ENCODE measurements around the gene NUDT14.

NUDT14 gene

GRCh38 chr14:105211086-105211757, 30.1 kb upstream of the NUDT14 start:
- DNase-seq = no peak
- no CpG with 5 or more reads among the region's 23 CpGs for WGBS (ENCODE audit: extremely low coverage, insufficient coverage, insufficient read length)

GRCh38 chr14:105210266-105211025, 29.3 kb upstream of the NUDT14 start:
- DNase-seq = no peak
- Histone ChIP-seq H3K4me1 (ENCODE audit: control insufficient read depth in 1 of 2, insufficient read depth in 2 of 2, low read length in 2 of 2) (peaks cover 0 to 6% of the 10 kb centered on the region in 2 experiments), H3K79me2 (ENCODE audit: control insufficient read depth, insufficient read depth, low read length, poor library complexity) (no peaks in the 10 kb centered on the region), H3K4ac (ENCODE audit: low read depth, low read length) (no peak overlapping the region), H4K12ac (ENCODE audit: low read depth, low read length) (no peak overlapping the region), H3K27ac (ENCODE audit: low read depth, low read length) (no peak overlapping the region), H3K9ac (ENCODE audit: low read length) (no peak overlapping the region), H2AFZ (ENCODE audit: insufficient read depth, low read length, poor library complexity) (no peak overlapping the region), H3K4me3 (ENCODE audit: low read depth, low read length) (no peak overlapping the region), H3K14ac (ENCODE audit: low read length) (no peak overlapping the region), H3K23ac (ENCODE audit: low read length) (no peak overlapping the region), H3K79me1 (ENCODE audit: low read length) (no peaks in the 10 kb centered on the region), H3K27me3 (ENCODE audit: insufficient read depth, low read length) (no peaks in the 10 kb centered on the region), H2BK12ac (ENCODE audit: low read length) (no peak overlapping the region), H2AK5ac (ENCODE audit: low read length) (no peak overlapping the region), H3K36me3 (ENCODE audit: control insufficient read depth in 1 of 2, insufficient read depth in 2 of 2, low read length in 2 of 2) (peaks cover 9 to 12% of the 10 kb centered on the region in 2 experiments), H2BK120ac (ENCODE audit: insufficient read depth, low read length, poor library complexity) (no peak overlapping the region), H4K8ac (ENCODE audit: low read depth, low read length) (no peak overlapping the region), H3K18ac (ENCODE audit: low read length) (no peak overlapping the region), H3K4me2 (ENCODE audit: low read length) (no peak overlapping the region), H3K9me3 (ENCODE audit: insufficient read depth, low read depth, low read length) (peaks cover 3% of the 10 kb centered on the region), H4K91ac (ENCODE audit: low read depth, low read length) (no peak overlapping the region), H2BK5ac (ENCODE audit: low read depth, low read length, poor library complexity) (no peak overlapping the region)
- WGBS (ENCODE audit: extremely low coverage, insufficient coverage, insufficient read length) = no CpG with 5 or more reads among the region's 30 CpGs

More at GRCh38 chr14:105211086-105211757, 30.1 kb upstream of the NUDT14 start:
- Histone ChIP-seq H2BK120ac (ENCODE audit: insufficient read depth, low read length, poor library complexity) (no peak overlapping the region), H3K4me2 (ENCODE audit: low read length) (no peak overlapping the region), H2AK5ac (ENCODE audit: low read length) (no peak overlapping the region), H4K8ac (ENCODE audit: low read depth, low read length) (no peak overlapping the region), H3K9ac (ENCODE audit: low read length) (no peak overlapping the region), H3K36me3 (ENCODE audit: control insufficient read depth in 1 of 2, insufficient read depth in 2 of 2, low read length in 2 of 2) (peaks cover 9 to 12% of the 10 kb centered on the region in 2 experiments), H3K4ac (ENCODE audit: low read depth, low read length) (no peak overlapping the region), H3K23ac (ENCODE audit: low read length) (no peak overlapping the region), H2BK12ac (ENCODE audit: low read length) (no peak overlapping the region), H4K12ac (ENCODE audit: low read depth, low read length) (no peak overlapping the region), H3K27me3 (ENCODE audit: insufficient read depth, low read length) (no peaks in the 10 kb centered on the region), H3K9me3 (ENCODE audit: insufficient read depth, low read depth, low read length) (peaks cover 8% of the 10 kb centered on the region), H2BK5ac (ENCODE audit: low read depth, low read length, poor library complexity) (no peak overlapping the region), H3K18ac (ENCODE audit: low read length) (no peak overlapping the region), H3K4me3 (ENCODE audit: low read depth, low read length) (no peak overlapping the region), H3K79me2 (ENCODE audit: control insufficient read depth, insufficient read depth, low read length, poor library complexity) (no peaks in the 10 kb centered on the region), H2AFZ (ENCODE audit: insufficient read depth, low read length, poor library complexity) (no peak overlapping the region), H3K4me1 (ENCODE audit: control insufficient read depth in 1 of 2, insufficient read depth in 2 of 2, low read length in 2 of 2) (peaks cover 0 to 6% of the 10 kb centered on the region in 2 experiments), H3K79me1 (ENCODE audit: low read length) (no peaks in the 10 kb centered on the region), H3K14ac (ENCODE audit: low read length) (no peak overlapping the region), H4K91ac (ENCODE audit: low read depth, low read length) (no peak overlapping the region), H3K27ac (ENCODE audit: low read depth, low read length) (no peak overlapping the region)

- Histone ChIP-seq H3K14ac (ENCODE audit: low read length) (no peak overlapping the region), H2BK12ac (ENCODE audit: low read length) (no peak overlapping the region), H2BK120ac (ENCODE audit: insufficient read depth, low read length, poor library complexity) (no peak overlapping the region), H3K9me3 (ENCODE audit: insufficient read depth, low read depth, low read length) (no peaks in the 10 kb centered on the region), H3K4me2 (ENCODE audit: low read length) (no peak overlapping the region), H4K12ac (ENCODE audit: low read depth, low read length) (no peak overlapping the region), H3K4ac (ENCODE audit: low read depth, low read length) (no peak overlapping the region), H3K4me1 (ENCODE audit: control insufficient read depth in 1 of 2, insufficient read depth in 2 of 2, low read length in 2 of 2) (peaks cover 0 to 6% of the 10 kb centered on the region in 2 experiments), H3K9ac (ENCODE audit: low read length) (no peak overlapping the region), H3K4me3 (ENCODE audit: low read depth, low read length) (no peak overlapping the region), H3K18ac (ENCODE audit: low read length) (no peak overlapping the region), H2AK5ac (ENCODE audit: low read length) (no peak overlapping the region), H2BK5ac (ENCODE audit: low read depth, low read length, poor library complexity) (no peak overlapping the region), H4K91ac (ENCODE audit: low read depth, low read length) (no peak overlapping the region), H3K79me1 (ENCODE audit: low read length) (no peaks in the 10 kb centered on the region), H3K23ac (ENCODE audit: low read length) (no peak overlapping the region), H4K8ac (ENCODE audit: low read depth, low read length) (no peak overlapping the region), H2AFZ (ENCODE audit: insufficient read depth, low read length, poor library complexity) (no peak overlapping the region), H3K27me3 (ENCODE audit: insufficient read depth, low read length) (no peaks in the 10 kb centered on the region), H3K27ac (ENCODE audit: low read depth, low read length) (no peak overlapping the region), H3K79me2 (ENCODE audit: control insufficient read depth, insufficient read depth, low read length, poor library complexity) (no peaks in the 10 kb centered on the region), H3K36me3 (ENCODE audit: control insufficient read depth in 1 of 2, insufficient read depth in 2 of 2, low read length in 2 of 2) (peaks cover 9 to 10% of the 10 kb centered on the region in 2 experiments)
- DNase-seq = no peak
- no CpG with 5 or more reads among the region's 16 CpGs for WGBS (ENCODE audit: extremely low coverage, insufficient coverage, insufficient read length)
Measured at GRCh38 chr14:105209646-105210045, 28.5 kb upstream of the NUDT14 start.

- no peak overlapping the region for H2BK5ac ChIP-seq (ENCODE audit: low read depth, low read length, poor library complexity)
- H3K9me3 ChIP-seq (ENCODE audit: insufficient read depth, low read depth, low read length) = no peaks in the 10 kb centered on the region
- H3K27ac ChIP-seq (ENCODE audit: low read depth, low read length) = no peak overlapping the region
- no peak overlapping the region for H4K91ac ChIP-seq (ENCODE audit: low read depth, low read length)
- H3K4ac ChIP-seq (ENCODE audit: low read depth, low read length) = no peak overlapping the region
- H3K4me3 ChIP-seq (ENCODE audit: low read depth, low read length) = peak overlapping the region; percentile 37
- H2AK5ac ChIP-seq (ENCODE audit: low read length) = no peak overlapping the region
- no CpG with 5 or more reads among the region's 8 CpGs for WGBS (ENCODE audit: extremely low coverage, insufficient coverage, insufficient read length)
- H2AFZ ChIP-seq (ENCODE audit: insufficient read depth, low read length, poor library complexity) = no peak overlapping the region
- no peaks in the 10 kb centered on the region for H3K27me3 ChIP-seq (ENCODE audit: insufficient read depth, low read length)
- H3K4me1 ChIP-seq (ENCODE audit: control insufficient read depth in 1 of 2, insufficient read depth in 2 of 2, low read length in 2 of 2) = peaks cover 0 to 6% of the 10 kb centered on the region in 2 experiments
- no peak overlapping the region for H2BK120ac ChIP-seq (ENCODE audit: insufficient read depth, low read length, poor library complexity)
- no peaks in the 10 kb centered on the region for H3K79me1 ChIP-seq (ENCODE audit: low read length)
- DNase-seq = peak; percentile 29 to 68
- H3K9ac ChIP-seq (ENCODE audit: low read length) = no peak overlapping the region
- no peak overlapping the region for H4K8ac ChIP-seq (ENCODE audit: low read depth, low read length)
- no peak overlapping the region for H4K12ac ChIP-seq (ENCODE audit: low read depth, low read length)
- H3K4me2 ChIP-seq (ENCODE audit: low read length) = no peak overlapping the region
- H3K14ac ChIP-seq (ENCODE audit: low read length) = no peak overlapping the region
- no peak overlapping the region for H3K18ac ChIP-seq (ENCODE audit: low read length)
- peaks cover 9 to 10% of the 10 kb centered on the region in 2 experiments for H3K36me3 ChIP-seq (ENCODE audit: control insufficient read depth in 1 of 2, insufficient read depth in 2 of 2, low read length in 2 of 2)
- H2BK12ac ChIP-seq (ENCODE audit: low read length) = no peak overlapping the region
- H3K79me2 ChIP-seq (ENCODE audit: control insufficient read depth, insufficient read depth, low read length, poor library complexity) = no peaks in the 10 kb centered on the region
- no peak overlapping the region for H3K23ac ChIP-seq (ENCODE audit: low read length)
Measured at GRCh38 chr14:105209091-105209490, 28.0 kb upstream of the NUDT14 start.
